GM18526 (cell line): ENCODE data around the gene SPTBN2.

Experiments
- POLR2A ChIP-seq: IDR thresholded peaks from 3 replicates; pipeline ENCODE4 v1.6.1; 2011; ENCODE audit not compliant: insufficient read length; ENCODE audit errors: extremely low read depth

The SPTBN2 gene

GRCh38 chr11:66713746-66714480 is 15.1 kb downstream of the SPTBN2 start:
- no peak for TF ChIP-seq POLR2A

GRCh38 chr11:66710384-66710930 is 18.6 kb downstream of the SPTBN2 start:
- no peak for TF ChIP-seq POLR2A

- TF ChIP-seq POLR2A = no peak
These were observed 20.3 kb downstream of the SPTBN2 start for GRCh38 chr11:66708701-66709100.

GRCh38 chr11:66708094-66708493 is 20.9 kb downstream of the SPTBN2 start:
- TF ChIP-seq POLR2A = no peak

GRCh38 chr11:66707486-66707885 is 21.5 kb downstream of the SPTBN2 start:
- no peak for TF ChIP-seq POLR2A

GRCh38 chr11:66706989-66707388 is 22.0 kb downstream of the SPTBN2 start:
- no peak for TF ChIP-seq POLR2A

GRCh38 chr11:66705587-66706335 is 23.3 kb downstream of the SPTBN2 start:
- no peak for TF ChIP-seq POLR2A

GRCh38 chr11:66704659-66705360 is 24.2 kb downstream of the SPTBN2 start:
- TF ChIP-seq POLR2A = no peak

- TF ChIP-seq POLR2A = no peak
These were observed 27.4 kb downstream of the SPTBN2 start for GRCh38 chr11:66701432-66702240.

GRCh38 chr11:66700742-66701141 is 28.3 kb downstream of the SPTBN2 start:
- no peak for TF ChIP-seq POLR2A

GRCh38 chr11:66700337-66700736 is 28.7 kb downstream of the SPTBN2 start:
- TF ChIP-seq POLR2A = no peak

GRCh38 chr11:66698491-66698890 is 30.5 kb downstream of the SPTBN2 start:
- TF ChIP-seq POLR2A = no peak

- no peak for TF ChIP-seq POLR2A
These were observed 31.0 kb downstream of the SPTBN2 start for GRCh38 chr11:66697988-66698387.

GRCh38 chr11:66696146-66696545 is 32.9 kb downstream of the SPTBN2 start:
- no peak for TF ChIP-seq POLR2A

GRCh38 chr11:66694732-66695207 is 34.2 kb downstream of the SPTBN2 start:
- TF ChIP-seq POLR2A = no peak
